WTC11 (cell line): Measurements from ENCODE around the gene GRIN2C. TPM values are rescaled to one million over a fixed set of nuclear protein-coding genes. Genes with fewer than 3 reads are reported as not detected.

ENCODE experiments used
- ATAC-seq: fragments of 200-7000 bp; cut with Tn5 transposase; 2 replicates; pipeline ENCODE4 v1.10.0; 2021; ENCODE audit warnings: mild to moderate bottlenecking, moderate library complexity
- CTCF ChIA-PET: fragments of 300-600 bp; sonication (Branson Sonifier 250); formaldehyde crosslinking; loops from one replicate; lab custom pipeline; 2021; ENCODE audit warnings: antibody characterized with exemption; lab: Charles Lee
- POLR2A ChIA-PET: fragments of 350-600 bp; sonication (Branson Sonifier 250); formaldehyde crosslinking; loops from one replicate; lab custom pipeline; 2021; ENCODE audit warnings: antibody characterized with exemption; lab: Charles Lee
- DNase-seq: peaks from one replicate; pipeline ENCODE4 v3.0.0; 2021; ENCODE audit warnings: low spot score
- H3K27ac Mint-ChIP-seq: 2 replicates; pipeline ENCODE4 v1.8.0; 2021; ENCODE audit warnings: mixed read lengths
- H3K27me3 Mint-ChIP-seq: 2 replicates; pipeline ENCODE4 v1.8.0; 2021; ENCODE audit warnings: low read depth, mild to moderate bottlenecking, moderate library complexity, mixed read lengths
- H3K36me3 Mint-ChIP-seq: 2 replicates; pipeline ENCODE4 v1.8.0; 2021; ENCODE audit warnings: mixed read lengths
- H3K4me1 Mint-ChIP-seq: 2 replicates; pipeline ENCODE4 v1.8.0; 2022; ENCODE audit warnings: mixed read lengths
- H3K4me3 Mint-ChIP-seq: 2 replicates; pipeline ENCODE4 v1.8.0; 2021; ENCODE audit warnings: mild to moderate bottlenecking, moderate library complexity, mixed read lengths
- H3K9me3 Mint-ChIP-seq: 2 replicates; pipeline ENCODE4 v1.8.0; 2021; ENCODE audit warnings: mixed read lengths
- AR ChIP-seq: fragments of 250-450 bp; sonication (Bioruptor Pico); IDR thresholded peaks from 2 replicates; pipeline ENCODE4 v1.9.0; 2021; ENCODE audit warnings: mild to moderate bottlenecking
- ATF2 ChIP-seq: sonication (generic); formaldehyde crosslinking; IDR thresholded peaks from 2 replicates; pipeline ENCODE4 v1.8.1; 2022; ENCODE audit warnings: low read depth, missing genetic modification reagents, borderline replicate concordance
- EMX1 ChIP-seq: fragments of 250-450 bp; sonication (Bioruptor Pico); IDR thresholded peaks from 2 replicates; pipeline ENCODE4 v1.8.0; 2021; ENCODE audit warnings: mild to moderate bottlenecking
- HMGA2 ChIP-seq: fragments of 250-450 bp; sonication (Bioruptor Pico); IDR thresholded peaks from 2 replicates; pipeline ENCODE4 v1.4.0; 2021; ENCODE audit warnings: mild to moderate bottlenecking, moderate library complexity
- JAZF1 ChIP-seq: fragments of 250-450 bp; sonication (Bioruptor Pico); IDR thresholded peaks from 2 replicates; pipeline ENCODE4 v1.9.0; 2021; ENCODE audit warnings: moderate library complexity, mild to moderate bottlenecking, inconsistent platforms
- NFATC4 ChIP-seq: fragments of 250-450 bp; sonication (Bioruptor Pico); IDR thresholded peaks from 2 replicates; pipeline ENCODE4 v1.9.0; 2021; ENCODE audit warnings: mild to moderate bottlenecking
- NFYB ChIP-seq: sonication (generic); formaldehyde crosslinking; conservative IDR thresholded peaks from 2 replicates; pipeline ENCODE4 v1.8.0; 2022; ENCODE audit warnings: low read depth, missing genetic modification reagents
- NR2C2 ChIP-seq: sonication (generic); formaldehyde crosslinking; IDR thresholded peaks from 2 replicates; pipeline ENCODE4 v1.8.0; 2022; ENCODE audit warnings: mild to moderate bottlenecking, missing genetic modification reagents
- OVOL2 ChIP-seq: fragments of 250-450 bp; sonication (Bioruptor Pico); IDR thresholded peaks from 2 replicates; pipeline ENCODE4 v1.9.0; 2021; ENCODE audit warnings: mild to moderate bottlenecking, borderline replicate concordance
- PRRX2 ChIP-seq: fragments of 250-450 bp; sonication (Bioruptor Pico); IDR thresholded peaks from 2 replicates; pipeline ENCODE4 v1.8.0; 2021; ENCODE audit warnings: mild to moderate bottlenecking
- RORB ChIP-seq: fragments of 250-450 bp; sonication (Bioruptor Pico); IDR thresholded peaks from 2 replicates; pipeline ENCODE4 v1.9.0; 2021; ENCODE audit warnings: mild to moderate bottlenecking
- SMAD3 ChIP-seq: sonication (generic); formaldehyde crosslinking; IDR thresholded peaks from 2 replicates; pipeline ENCODE4 v1.8.0; 2022; ENCODE audit warnings: missing genetic modification reagents, mild to moderate bottlenecking, borderline replicate concordance
- SP1 ChIP-seq: sonication (generic); formaldehyde crosslinking; conservative IDR thresholded peaks from 2 replicates; pipeline ENCODE4 v1.8.1; 2022; ENCODE audit warnings: missing genetic modification reagents
- ZNF281 ChIP-seq: sonication (generic); formaldehyde crosslinking; IDR thresholded peaks from 2 replicates; pipeline ENCODE4 v1.8.0; 2023; ENCODE audit warnings: mild to moderate bottlenecking, missing genetic modification reagents
- ZNF396 ChIP-seq: fragments of 250-450 bp; sonication (Bioruptor Pico); IDR thresholded peaks from 2 replicates; pipeline ENCODE4 v1.8.0; 2021; ENCODE audit warnings: mild to moderate bottlenecking, moderate library complexity, borderline replicate concordance
- total RNA-seq: library from RNA; stranded (reverse); gene quantifications from 3 replicates; pipeline ENCODE4 v1.2.3, GENCODE V29; 2021
- TF ChIP-seq, protein P1 (sequence below): fragments of 250-450 bp; sonication (Bioruptor Pico); IDR thresholded peaks from 2 replicates; pipeline ENCODE4 v1.9.0; 2021; ENCODE audit warnings: moderate library complexity, mild to moderate bottlenecking, inconsistent platforms, borderline replicate concordance
- TF ChIP-seq, protein P2 (sequence below): sonication (generic); formaldehyde crosslinking; IDR thresholded peaks from 2 replicates; pipeline ENCODE4 v1.8.1; 2023; ENCODE audit warnings: mild to moderate bottlenecking, missing genetic modification reagents, moderate library complexity
- TF ChIP-seq, protein P3 (sequence below): fragments of 250-450 bp; sonication (Bioruptor Pico); conservative IDR thresholded peaks from 2 replicates; pipeline ENCODE4 v1.9.0; 2021; ENCODE audit warnings: mild to moderate bottlenecking

Gene GRIN2C
- total RNA-seq, 1 experiment from 2014 or later = 0.31 TPM

DNA sequence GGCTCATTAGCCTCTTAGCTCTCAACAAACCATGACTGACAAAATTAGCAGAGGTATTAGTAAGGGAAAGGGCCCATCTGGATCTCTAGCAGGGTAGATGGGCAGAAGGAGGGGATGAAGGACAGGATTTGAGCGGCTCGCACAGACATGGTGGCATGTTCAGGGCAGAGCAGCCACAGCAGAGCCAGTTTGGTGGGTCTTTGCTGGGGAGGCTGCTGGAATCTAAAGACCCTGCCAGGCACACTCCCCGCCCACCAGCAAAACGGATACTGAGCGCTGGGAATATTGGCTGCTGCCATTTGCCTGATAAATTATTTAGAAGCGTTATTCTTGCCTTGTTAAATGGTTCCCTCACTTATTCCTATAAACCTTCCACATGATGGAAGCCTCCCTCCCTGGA lies 62.8 kb downstream of the GRIN2C start (continued):
- no peak for TF ChIP-seq SMAD3 (CRISPR knock-in tag)
- TF ChIP-seq ATF2 = no peak
- TF ChIP-seq, protein P1, sequence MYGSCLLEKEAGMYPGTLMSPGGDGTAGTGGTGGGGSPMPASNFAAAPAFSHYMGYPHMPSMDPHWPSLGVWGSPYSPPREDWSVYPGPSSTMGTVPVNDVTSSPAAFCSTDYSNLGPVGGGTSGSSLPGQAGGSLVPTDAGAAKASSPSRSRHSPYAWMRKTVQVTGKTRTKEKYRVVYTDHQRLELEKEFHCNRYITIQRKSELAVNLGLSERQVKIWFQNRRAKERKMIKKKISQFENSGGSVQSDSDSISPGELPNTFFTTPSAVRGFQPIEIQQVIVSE (CRISPR knock-in tag) = no peak
- no peak for TF ChIP-seq OVOL2 (CRISPR knock-in tag)
- no peak for TF ChIP-seq ZNF396 (CRISPR knock-in tag)

GRCh38 chr17:74796211-74796610 lies 63.5 kb downstream of the GRIN2C start:
- no peaks in the 10 kb centered on the region for H3K9me3 Mint-ChIP-seq
- H3K27ac Mint-ChIP-seq = no peak overlapping the region
- POLR2A ChIA-PET = no interaction called here
- H3K4me3 Mint-ChIP-seq = no peak overlapping the region
- DNase-seq (no peak), ATAC-seq (no peak)
- CTCF ChIA-PET = no interaction called here
- H3K36me3 Mint-ChIP-seq = peaks cover 18% of the 10 kb centered on the region
- TF ChIP-seq, protein P2, sequence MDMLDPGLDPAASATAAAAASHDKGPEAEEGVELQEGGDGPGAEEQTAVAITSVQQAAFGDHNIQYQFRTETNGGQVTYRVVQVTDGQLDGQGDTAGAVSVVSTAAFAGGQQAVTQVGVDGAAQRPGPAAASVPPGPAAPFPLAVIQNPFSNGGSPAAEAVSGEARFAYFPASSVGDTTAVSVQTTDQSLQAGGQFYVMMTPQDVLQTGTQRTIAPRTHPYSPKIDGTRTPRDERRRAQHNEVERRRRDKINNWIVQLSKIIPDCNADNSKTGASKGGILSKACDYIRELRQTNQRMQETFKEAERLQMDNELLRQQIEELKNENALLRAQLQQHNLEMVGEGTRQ (CRISPR knock-in tag) = no peak
- TF ChIP-seq NR2C2 (CRISPR knock-in tag) (no peak), SP1 (no peak), PRRX2 (CRISPR knock-in tag) (no peak), ZNF281 (no peak), NFATC4 (no peak), HMGA2 (CRISPR knock-in tag) (no peak), AR (CRISPR knock-in tag) (no peak), NFYB (CRISPR knock-in tag) (no peak), RORB (CRISPR knock-in tag) (no peak), JAZF1 (CRISPR knock-in tag) (no peak), ATF2 (no peak), EMX1 (CRISPR knock-in tag) (no peak)
- TF ChIP-seq, protein P1 (CRISPR knock-in tag) = no peak
- TF ChIP-seq, protein P3, sequence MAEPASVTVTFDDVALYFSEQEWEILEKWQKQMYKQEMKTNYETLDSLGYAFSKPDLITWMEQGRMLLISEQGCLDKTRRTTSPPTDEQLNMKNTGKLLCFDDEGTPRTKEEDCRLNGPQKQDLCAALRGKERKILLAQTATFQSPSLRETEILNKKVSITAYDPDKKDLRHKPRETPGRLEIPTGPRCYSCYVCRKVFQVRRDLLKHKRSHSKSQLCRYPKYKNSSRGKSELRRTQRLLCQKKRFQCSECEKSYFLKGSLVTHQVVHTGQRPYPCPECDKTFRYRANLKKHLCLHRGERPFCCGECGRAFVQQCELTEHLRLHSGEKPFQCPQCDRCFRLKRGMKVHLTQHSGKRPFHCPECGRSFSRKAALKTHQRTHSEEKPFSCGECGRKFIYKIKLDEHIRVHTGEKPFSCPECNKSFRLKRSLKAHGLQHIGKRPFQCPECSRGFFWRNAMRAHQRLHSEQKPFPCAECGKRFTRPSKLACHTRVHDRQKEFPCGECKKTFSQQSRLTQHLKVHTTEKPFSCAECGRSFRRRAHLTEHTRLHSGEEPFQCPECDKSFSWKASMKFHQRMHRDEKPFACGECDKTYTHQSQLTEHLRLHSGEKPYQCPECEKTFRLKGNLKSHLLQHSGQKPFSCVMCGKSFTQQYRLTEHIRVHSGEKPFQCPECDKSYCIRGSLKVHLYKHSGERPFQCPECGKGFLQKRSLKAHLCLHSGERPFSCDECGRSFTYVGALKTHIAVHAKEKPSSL (CRISPR knock-in tag) = no peak
- no peaks in the 10 kb centered on the region for H3K27me3 Mint-ChIP-seq
- peaks cover 2% of the 10 kb centered on the region; the same call in 1 of the 2 replicates for H3K4me1 Mint-ChIP-seq
